Esophagus muscularis mucosa (tissue), 4 donors: ENCODE measurements around the gene SH3GL3.

Experiments used
- CTCF ChIP-seq, 3 experiments: fragments of 200-600 bp in 2 of 3; fragments of 450-650 bp in 1 of 3; sonication (generic) in 2 of 3; IDR thresholded peaks; one replicate each; pipeline ENCODE4 v1.5.1; 2017 to 2019; ENCODE audit warnings: antibody characterized with exemption in 3 of 3, mild to moderate bottlenecking in 2 of 3, moderate library complexity in 1 of 3
- EP300 ChIP-seq: sonication (generic); formaldehyde crosslinking; IDR thresholded peaks from one replicate; pipeline ENCODE4 v1.6.1; 2017; ENCODE audit warnings: antibody characterized with exemption
- POLR2A ChIP-seq: fragments of 450-650 bp; IDR thresholded peaks from one replicate; pipeline ENCODE4 v1.6.1; 2017; ENCODE audit warnings: antibody characterized with exemption, moderate library complexity, mild to moderate bottlenecking, low read depth
- POLR2AphosphoS5 ChIP-seq, 2 donors: sonication (generic); formaldehyde crosslinking; IDR thresholded peaks; one replicate each; pipeline ENCODE4 v1.6.1; 2017; ENCODE audit warnings: antibody characterized with exemption in 2 of 2

- no peak for TF ChIP-seq CTCF (IDR thresholded peaks at IDR 0.05)
- TF ChIP-seq POLR2A = no peak
- TF ChIP-seq POLR2AphosphoS5 (IDR thresholded peaks at IDR 0.05) = no peak
- TF ChIP-seq EP300 = no peak
Observed at GRCh38 chr15:83443076-83443847, 3.9 kb upstream of the SH3GL3 start.
